HepG2 (cell line): Measurements from ENCODE around the gene B3GNT7. TPM values are rescaled to one million over a fixed set of nuclear protein-coding genes. Genes with fewer than 3 reads are reported as not detected.
A peak's percentile ranks its signal among the peaks of the same experiment; 100 is the strongest.

Experiments
- MAFG ChIP-seq: sonication (generic); formaldehyde crosslinking; IDR thresholded peaks from 2 replicates; pipeline ENCODE4 v1.5.1; 2020; ENCODE audit warnings: mild to moderate bottlenecking, missing genetic modification reagents
- NONO ChIP-seq, 2 experiments: fragments of 450-650 bp in 1 of 2; sonication (generic) in 1 of 2; formaldehyde crosslinking in 1 of 2; IDR thresholded peaks in 1 of 2; conservative IDR thresholded peaks in 1 of 2; 2 replicates each; pipeline versions ENCODE4 v1.6.1 to v1.8.0; 2017 to 2022; ENCODE audit warnings: mild to moderate bottlenecking in 1 of 2, missing genetic modification reagents in 1 of 2, moderate library complexity in 1 of 2
- TARDBP ChIP-seq: sonication (generic); formaldehyde crosslinking; IDR thresholded peaks from 2 replicates; pipeline ENCODE4 v1.8.0; 2022; ENCODE audit warnings: mild to moderate bottlenecking, missing genetic modification reagents
- ZNF143 ChIP-seq: sonication (generic); formaldehyde crosslinking; IDR thresholded peaks from 2 replicates; pipeline ENCODE4 v1.4.0; 2020; ENCODE audit warnings: missing genetic modification reagents
- ZNF788 ChIP-seq: sonication (generic); formaldehyde crosslinking; IDR thresholded peaks from 2 replicates; pipeline ENCODE4 v1.5.0; 2020; ENCODE audit warnings: mild to moderate bottlenecking, missing genetic modification reagents, borderline replicate concordance
- polyA plus RNA-seq, 8 experiments: library from polyadenylated mRNA; depleted of rRNA in 3 of 8; stranded (reverse) in 7 of 8; unstranded in 1 of 8; fragments of >200 nt; fragmentation: Illumina TruSeq in 4 of 8; extraction: Trizol in 4 of 8; gene quantifications; 2 replicates each; pipeline versions ENCODE4 v1.2.1 to v1.2.3, GENCODE V29; 2011 to 2016; ENCODE audit warnings: low read depth in 4 of 8, missing spikeins in 1 of 8, mixed read lengths in 1 of 8; ENCODE audit not compliant: insufficient read depth in 1 of 8
- total RNA-seq, 5 experiments: library from RNA; depleted of rRNA; stranded (reverse); fragments of >200 nt; fragmentation: Illumina TruSeq; extraction: Trizol; gene quantifications; 2 replicates each; pipeline ENCODE4 v1.2.3, GENCODE V29; 2016; ENCODE audit warnings: low read depth in 1 of 5
- TF ChIP-seq, protein P1 (sequence below): sonication (generic); formaldehyde crosslinking; IDR thresholded peaks from 2 replicates; pipeline ENCODE4 v1.4.0; 2020; ENCODE audit warnings: mild to moderate bottlenecking, missing genetic modification reagents, borderline replicate concordance
- TF ChIP-seq, protein P2 (sequence below): sonication (generic); formaldehyde crosslinking; IDR thresholded peaks from 2 replicates; pipeline ENCODE4 v1.4.0; 2020; ENCODE audit warnings: missing genetic modification reagents
- TF ChIP-seq, protein P3 (sequence below): sonication (generic); formaldehyde crosslinking; IDR thresholded peaks from 2 replicates; pipeline ENCODE4 v1.4.0; 2020; ENCODE audit warnings: missing genetic modification reagents
- TF ChIP-seq, protein P4 (sequence below): sonication (generic); formaldehyde crosslinking; IDR thresholded peaks from 2 replicates; pipeline ENCODE4 v1.4.0; 2020; ENCODE audit warnings: missing genetic modification reagents

Gene B3GNT7
- total and polyA plus RNA-seq, 2 of the 13 experiments (the other 11 are each of a cell fraction or from before 2014, with no cell fraction given): 0.04 to 0.24 TPM

DNA sequence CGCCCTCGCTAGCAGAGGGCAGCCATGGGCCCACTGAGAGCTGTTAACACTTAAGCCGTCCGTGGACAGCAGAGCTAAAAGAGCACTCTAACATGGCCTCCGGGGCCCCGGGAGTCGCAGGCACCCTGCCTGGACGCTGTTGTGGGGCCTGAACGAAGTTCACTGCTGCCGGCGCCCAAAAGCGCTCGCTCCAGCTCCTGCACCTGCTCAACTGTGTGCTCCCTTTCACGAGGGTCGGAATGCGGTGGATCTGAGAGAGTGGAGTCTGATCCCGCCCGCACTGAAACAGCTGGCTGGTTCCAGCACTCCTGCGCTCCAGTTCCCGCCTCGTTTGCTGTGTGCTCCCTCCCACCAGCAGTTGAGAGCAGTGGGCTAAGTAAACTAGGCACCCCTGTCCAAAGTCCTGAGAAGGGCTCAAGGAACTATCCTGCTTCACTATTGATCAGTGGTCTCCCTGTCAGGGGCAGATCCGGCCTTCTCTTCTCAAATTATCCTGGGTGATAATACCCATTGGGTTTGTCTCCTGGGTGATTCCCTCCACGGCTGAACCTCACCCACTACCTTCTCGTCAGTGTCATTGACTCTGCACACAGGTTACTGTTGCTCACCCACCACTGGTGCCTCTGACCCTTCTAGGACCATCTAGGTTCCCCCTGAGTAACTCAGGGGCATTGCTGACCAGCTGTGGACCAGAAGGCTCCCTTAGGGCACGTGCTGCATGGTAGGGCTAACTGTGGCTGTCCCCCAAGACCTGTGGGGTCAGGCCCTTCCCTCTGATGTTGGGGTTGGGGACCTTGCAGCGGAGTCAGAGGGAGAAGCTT lies 23.5 kb downstream of the B3GNT7 start (continued):
- 0 out of 2 replicates have a peak, but pooled peaks have one; percentile 16 for TF ChIP-seq ZNF143 (CRISPR knock-in tag)
- no peak for TF ChIP-seq MAFG (CRISPR knock-in tag)
- TF ChIP-seq, protein P1, sequence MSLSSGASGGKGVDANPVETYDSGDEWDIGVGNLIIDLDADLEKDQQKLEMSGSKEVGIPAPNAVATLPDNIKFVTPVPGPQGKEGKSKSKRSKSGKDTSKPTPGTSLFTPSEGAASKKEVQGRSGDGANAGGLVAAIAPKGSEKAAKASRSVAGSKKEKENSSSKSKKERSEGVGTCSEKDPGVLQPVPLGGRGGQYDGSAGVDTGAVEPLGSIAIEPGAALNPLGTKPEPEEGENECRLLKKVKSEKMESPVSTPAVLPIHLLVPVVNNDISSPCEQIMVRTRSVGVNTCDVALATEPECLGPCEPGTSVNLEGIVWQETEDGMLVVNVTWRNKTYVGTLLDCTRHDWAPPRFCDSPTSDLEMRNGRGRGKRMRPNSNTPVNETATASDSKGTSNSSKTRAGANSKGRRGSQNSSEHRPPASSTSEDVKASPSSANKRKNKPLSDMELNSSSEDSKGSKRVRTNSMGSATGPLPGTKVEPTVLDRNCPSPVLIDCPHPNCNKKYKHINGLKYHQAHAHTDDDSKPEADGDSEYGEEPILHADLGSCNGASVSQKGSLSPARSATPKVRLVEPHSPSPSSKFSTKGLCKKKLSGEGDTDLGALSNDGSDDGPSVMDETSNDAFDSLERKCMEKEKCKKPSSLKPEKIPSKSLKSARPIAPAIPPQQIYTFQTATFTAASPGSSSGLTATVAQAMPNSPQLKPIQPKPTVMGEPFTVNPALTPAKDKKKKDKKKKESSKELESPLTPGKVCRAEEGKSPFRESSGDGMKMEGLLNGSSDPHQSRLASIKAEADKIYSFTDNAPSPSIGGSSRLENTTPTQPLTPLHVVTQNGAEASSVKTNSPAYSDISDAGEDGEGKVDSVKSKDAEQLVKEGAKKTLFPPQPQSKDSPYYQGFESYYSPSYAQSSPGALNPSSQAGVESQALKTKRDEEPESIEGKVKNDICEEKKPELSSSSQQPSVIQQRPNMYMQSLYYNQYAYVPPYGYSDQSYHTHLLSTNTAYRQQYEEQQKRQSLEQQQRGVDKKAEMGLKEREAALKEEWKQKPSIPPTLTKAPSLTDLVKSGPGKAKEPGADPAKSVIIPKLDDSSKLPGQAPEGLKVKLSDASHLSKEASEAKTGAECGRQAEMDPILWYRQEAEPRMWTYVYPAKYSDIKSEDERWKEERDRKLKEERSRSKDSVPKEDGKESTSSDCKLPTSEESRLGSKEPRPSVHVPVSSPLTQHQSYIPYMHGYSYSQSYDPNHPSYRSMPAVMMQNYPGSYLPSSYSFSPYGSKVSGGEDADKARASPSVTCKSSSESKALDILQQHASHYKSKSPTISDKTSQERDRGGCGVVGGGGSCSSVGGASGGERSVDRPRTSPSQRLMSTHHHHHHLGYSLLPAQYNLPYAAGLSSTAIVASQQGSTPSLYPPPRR: 0 out of 2 replicates have a peak, but pooled peaks have one; percentile 32
- 0 out of 2 replicates have a peak, but pooled peaks have one; percentile 23 for TF ChIP-seq ZNF788 (CRISPR knock-in tag)
- peak; percentile 38; the same call in 1 of the 2 replicates for TF ChIP-seq TARDBP (CRISPR knock-in tag)
- TF ChIP-seq, protein P2, sequence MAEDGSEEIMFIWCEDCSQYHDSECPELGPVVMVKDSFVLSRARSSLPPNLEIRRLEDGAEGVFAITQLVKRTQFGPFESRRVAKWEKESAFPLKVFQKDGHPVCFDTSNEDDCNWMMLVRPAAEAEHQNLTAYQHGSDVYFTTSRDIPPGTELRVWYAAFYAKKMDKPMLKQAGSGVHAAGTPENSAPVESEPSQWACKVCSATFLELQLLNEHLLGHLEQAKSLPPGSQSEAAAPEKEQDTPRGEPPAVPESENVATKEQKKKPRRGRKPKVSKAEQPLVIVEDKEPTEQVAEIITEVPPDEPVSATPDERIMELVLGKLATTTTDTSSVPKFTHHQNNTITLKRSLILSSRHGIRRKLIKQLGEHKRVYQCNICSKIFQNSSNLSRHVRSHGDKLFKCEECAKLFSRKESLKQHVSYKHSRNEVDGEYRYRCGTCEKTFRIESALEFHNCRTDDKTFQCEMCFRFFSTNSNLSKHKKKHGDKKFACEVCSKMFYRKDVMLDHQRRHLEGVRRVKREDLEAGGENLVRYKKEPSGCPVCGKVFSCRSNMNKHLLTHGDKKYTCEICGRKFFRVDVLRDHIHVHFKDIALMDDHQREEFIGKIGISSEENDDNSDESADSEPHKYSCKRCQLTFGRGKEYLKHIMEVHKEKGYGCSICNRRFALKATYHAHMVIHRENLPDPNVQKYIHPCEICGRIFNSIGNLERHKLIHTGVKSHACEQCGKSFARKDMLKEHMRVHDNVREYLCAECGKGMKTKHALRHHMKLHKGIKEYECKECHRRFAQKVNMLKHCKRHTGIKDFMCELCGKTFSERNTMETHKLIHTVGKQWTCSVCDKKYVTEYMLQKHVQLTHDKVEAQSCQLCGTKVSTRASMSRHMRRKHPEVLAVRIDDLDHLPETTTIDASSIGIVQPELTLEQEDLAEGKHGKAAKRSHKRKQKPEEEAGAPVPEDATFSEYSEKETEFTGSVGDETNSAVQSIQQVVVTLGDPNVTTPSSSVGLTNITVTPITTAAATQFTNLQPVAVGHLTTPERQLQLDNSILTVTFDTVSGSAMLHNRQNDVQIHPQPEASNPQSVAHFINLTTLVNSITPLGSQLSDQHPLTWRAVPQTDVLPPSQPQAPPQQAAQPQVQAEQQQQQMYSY (CRISPR knock-in tag): 0 out of 2 replicates have a peak, but pooled peaks have one; percentile 43
- TF ChIP-seq, protein P3, sequence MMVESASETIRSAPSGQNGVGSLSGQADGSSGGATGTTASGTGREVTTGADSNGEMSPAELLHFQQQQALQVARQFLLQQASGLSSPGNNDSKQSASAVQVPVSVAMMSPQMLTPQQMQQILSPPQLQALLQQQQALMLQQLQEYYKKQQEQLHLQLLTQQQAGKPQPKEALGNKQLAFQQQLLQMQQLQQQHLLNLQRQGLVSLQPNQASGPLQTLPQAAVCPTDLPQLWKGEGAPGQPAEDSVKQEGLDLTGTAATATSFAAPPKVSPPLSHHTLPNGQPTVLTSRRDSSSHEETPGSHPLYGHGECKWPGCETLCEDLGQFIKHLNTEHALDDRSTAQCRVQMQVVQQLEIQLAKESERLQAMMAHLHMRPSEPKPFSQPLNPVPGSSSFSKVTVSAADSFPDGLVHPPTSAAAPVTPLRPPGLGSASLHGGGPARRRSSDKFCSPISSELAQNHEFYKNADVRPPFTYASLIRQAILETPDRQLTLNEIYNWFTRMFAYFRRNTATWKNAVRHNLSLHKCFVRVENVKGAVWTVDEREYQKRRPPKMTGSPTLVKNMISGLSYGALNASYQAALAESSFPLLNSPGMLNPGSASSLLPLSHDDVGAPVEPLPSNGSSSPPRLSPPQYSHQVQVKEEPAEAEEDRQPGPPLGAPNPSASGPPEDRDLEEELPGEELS (CRISPR knock-in tag): 0 out of 2 replicates have a peak, but pooled peaks have one; percentile 21
- TF ChIP-seq, protein P4, sequence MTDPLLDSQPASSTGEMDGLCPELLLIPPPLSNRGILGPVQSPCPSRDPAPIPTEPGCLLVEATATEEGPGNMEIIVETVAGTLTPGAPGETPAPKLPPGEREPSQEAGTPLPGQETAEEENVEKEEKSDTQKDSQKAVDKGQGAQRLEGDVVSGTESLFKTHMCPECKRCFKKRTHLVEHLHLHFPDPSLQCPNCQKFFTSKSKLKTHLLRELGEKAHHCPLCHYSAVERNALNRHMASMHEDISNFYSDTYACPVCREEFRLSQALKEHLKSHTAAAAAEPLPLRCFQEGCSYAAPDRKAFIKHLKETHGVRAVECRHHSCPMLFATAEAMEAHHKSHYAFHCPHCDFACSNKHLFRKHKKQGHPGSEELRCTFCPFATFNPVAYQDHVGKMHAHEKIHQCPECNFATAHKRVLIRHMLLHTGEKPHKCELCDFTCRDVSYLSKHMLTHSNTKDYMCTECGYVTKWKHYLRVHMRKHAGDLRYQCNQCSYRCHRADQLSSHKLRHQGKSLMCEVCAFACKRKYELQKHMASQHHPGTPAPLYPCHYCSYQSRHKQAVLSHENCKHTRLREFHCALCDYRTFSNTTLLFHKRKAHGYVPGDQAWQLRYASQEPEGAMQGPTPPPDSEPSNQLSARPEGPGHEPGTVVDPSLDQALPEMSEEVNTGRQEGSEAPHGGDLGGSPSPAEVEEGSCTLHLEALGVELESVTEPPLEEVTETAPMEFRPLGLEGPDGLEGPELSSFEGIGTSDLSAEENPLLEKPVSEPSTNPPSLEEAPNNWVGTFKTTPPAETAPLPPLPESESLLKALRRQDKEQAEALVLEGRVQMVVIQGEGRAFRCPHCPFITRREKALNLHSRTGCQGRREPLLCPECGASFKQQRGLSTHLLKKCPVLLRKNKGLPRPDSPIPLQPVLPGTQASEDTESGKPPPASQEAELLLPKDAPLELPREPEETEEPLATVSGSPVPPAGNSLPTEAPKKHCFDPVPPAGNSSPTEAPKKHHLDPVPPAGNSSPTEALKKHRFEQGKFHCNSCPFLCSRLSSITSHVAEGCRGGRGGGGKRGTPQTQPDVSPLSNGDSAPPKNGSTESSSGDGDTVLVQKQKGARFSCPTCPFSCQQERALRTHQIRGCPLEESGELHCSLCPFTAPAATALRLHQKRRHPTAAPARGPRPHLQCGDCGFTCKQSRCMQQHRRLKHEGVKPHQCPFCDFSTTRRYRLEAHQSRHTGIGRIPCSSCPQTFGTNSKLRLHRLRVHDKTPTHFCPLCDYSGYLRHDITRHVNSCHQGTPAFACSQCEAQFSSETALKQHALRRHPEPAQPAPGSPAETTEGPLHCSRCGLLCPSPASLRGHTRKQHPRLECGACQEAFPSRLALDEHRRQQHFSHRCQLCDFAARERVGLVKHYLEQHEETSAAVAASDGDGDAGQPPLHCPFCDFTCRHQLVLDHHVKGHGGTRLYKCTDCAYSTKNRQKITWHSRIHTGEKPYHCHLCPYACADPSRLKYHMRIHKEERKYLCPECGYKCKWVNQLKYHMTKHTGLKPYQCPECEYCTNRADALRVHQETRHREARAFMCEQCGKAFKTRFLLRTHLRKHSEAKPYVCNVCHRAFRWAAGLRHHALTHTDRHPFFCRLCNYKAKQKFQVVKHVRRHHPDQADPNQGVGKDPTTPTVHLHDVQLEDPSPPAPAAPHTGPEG: 0 out of 2 replicates have a peak, but pooled peaks have one; percentile 69
- TF ChIP-seq NONO (IDR thresholded peaks at IDR 0.05): no peak
- TF ChIP-seq NONO (CRISPR knock-in tag; conservative IDR thresholded peaks at IDR 0.05): peak; percentile 82
